SK-N-SH (cell line): ENCODE data around the gene GANAB. TPM values are rescaled to one million over a fixed set of nuclear protein-coding genes. Genes with fewer than 3 reads are reported as not detected.

ENCODE experiments used
- CTCF ChIA-PET: fragments of 300-600, 350-600 bp; formaldehyde crosslinking; extraction: SDS; loops from one replicate; lab custom pipeline; 2021; lab: Yijun Ruan, JAX
- POLR2A ChIA-PET: fragments of 350-600 bp; sonication (Branson Sonifier 250); formaldehyde crosslinking; extraction: SDS; loops from one replicate; lab custom pipeline; 2020; ENCODE audit warnings: antibody characterized with exemption, inconsistent platforms; lab: Yijun Ruan, JAX
- DNase-seq: peaks from one replicate; pipeline ENCODE4 v3.0.0; 2012
- H2AFZ ChIP-seq: fragments of 200-600 bp; sonication (generic); 2 replicates; pipeline ENCODE4 v1.8.1; 2016; ENCODE audit warnings: antibody characterized with exemption, mild to moderate bottlenecking, low read depth
- H3F3A ChIP-seq: fragments of 200-600 bp; sonication (generic); replicated peaks from 2 replicates; pipeline ENCODE3; 2016; ENCODE audit warnings: antibody characterized with exemption, mild to moderate bottlenecking; ENCODE audit not compliant: insufficient read depth
- H3K27ac ChIP-seq, 2 experiments: fragments of 200-500 bp in 1 of 2; fragments of 200-600 bp in 1 of 2; sonication (Bioruptor generic) in 1 of 2; sonication (generic), shearing (Covaris generic) in 1 of 2; 2 replicates each; pipeline versions ENCODE4 v1.5.1 to v1.6.1; 2014 to 2016; ENCODE audit warnings: low read depth in 2 of 2, inconsistent platforms in 1 of 2, low read length in 1 of 2, mild to moderate bottlenecking in 1 of 2, mixed read lengths in 1 of 2
- H3K27me3 ChIP-seq: fragments of 200-600 bp; sonication (generic), shearing (Covaris generic); 2 replicates; pipeline ENCODE4 v1.6.1; 2016; ENCODE audit warnings: mixed run types; ENCODE audit not compliant: insufficient read depth
- H3K36me3 ChIP-seq, 2 experiments: fragments of 200-500 bp in 1 of 2; fragments of 200-600 bp in 1 of 2; sonication (Bioruptor generic) in 1 of 2; sonication (generic) in 1 of 2; replicated peaks in 1 of 2; 2 replicates each; pipeline versions ENCODE3 to v1.5.1; 2014 to 2016; ENCODE audit warnings: low read length in 1 of 2, mild to moderate bottlenecking in 1 of 2; ENCODE audit not compliant: insufficient read depth in 2 of 2, control insufficient read depth in 1 of 2
- H3K4me1 ChIP-seq, 2 experiments: fragments of 200-500 bp in 1 of 2; fragments of 200-600 bp in 1 of 2; sonication (Bioruptor generic) in 1 of 2; sonication (generic), shearing (Covaris generic) in 1 of 2; 2 replicates each; pipeline versions ENCODE4 v1.5.1 to v1.6.1; 2014 to 2016; ENCODE audit warnings: low read depth in 1 of 2, low read length in 1 of 2, mixed run types in 1 of 2; ENCODE audit not compliant: insufficient read depth in 2 of 2, control insufficient read depth in 1 of 2
- H3K4me2 ChIP-seq: fragments of 200-600 bp; sonication (generic), shearing (Covaris generic); 2 replicates; pipeline ENCODE4 v1.6.1; 2017; ENCODE audit warnings: mixed run types
- H3K4me3 ChIP-seq, 2 experiments: fragments of 200-500 bp in 1 of 2; fragments of 200-600 bp in 1 of 2; sonication (Bioruptor generic) in 1 of 2; sonication (generic), shearing (Covaris generic) in 1 of 2; 2 replicates each; pipeline versions ENCODE4 v1.5.1 to v1.8.1; 2014 to 2016; ENCODE audit warnings: low read depth in 2 of 2, inconsistent platforms in 1 of 2, low read length in 1 of 2, mild to moderate bottlenecking in 1 of 2, mixed read lengths in 1 of 2, moderate library complexity in 1 of 2
- H3K79me2 ChIP-seq: fragments of 200-600 bp; sonication (generic); 2 replicates; pipeline ENCODE4 v1.8.1; 2017; ENCODE audit warnings: mild to moderate bottlenecking; ENCODE audit not compliant: insufficient read depth
- H3K9ac ChIP-seq: fragments of 200-600 bp; sonication (generic); 2 replicates; pipeline ENCODE4 v1.6.1; 2017; ENCODE audit warnings: mixed run types
- H3K9me2 ChIP-seq: fragments of 200-600 bp; sonication (generic); 2 replicates; pipeline ENCODE4 v1.6.1; 2017; ENCODE audit warnings: mixed run types
- H3K9me3 ChIP-seq: fragments of 200-600 bp; sonication (generic); 2 replicates; pipeline ENCODE4 v1.6.1; 2017; ENCODE audit warnings: mixed run types, mild to moderate bottlenecking, moderate library complexity
- H4K20me1 ChIP-seq: fragments of 200-600 bp; sonication (generic); 2 replicates; pipeline ENCODE4 v1.6.1; 2017; ENCODE audit warnings: mild to moderate bottlenecking, mixed run types; ENCODE audit not compliant: insufficient read depth
- CHD2 ChIP-seq: fragments of 150-350 bp; IDR thresholded peaks from 2 replicates; pipeline ENCODE4 v1.6.1; 2018; ENCODE audit warnings: low read length; ENCODE audit not compliant: partially characterized antibody
- FOSL2 ChIP-seq: IDR thresholded peaks from 2 replicates; pipeline ENCODE4 v1.4.0; 2012; ENCODE audit warnings: low read depth, mild to moderate bottlenecking, moderate library complexity, borderline replicate concordance
- FOXJ3 ChIP-seq: sonication (generic); formaldehyde crosslinking; IDR thresholded peaks from 2 replicates; pipeline ENCODE4 v1.5.1; 2020; ENCODE audit warnings: mild to moderate bottlenecking, missing genetic modification reagents
- FOXM1 ChIP-seq: IDR thresholded peaks from 2 replicates; pipeline ENCODE4 v1.4.0; 2012; ENCODE audit warnings: low read depth, mild to moderate bottlenecking
- MXI1 ChIP-seq: IDR thresholded peaks from 2 replicates; pipeline ENCODE4 v1.6.1; 2012; ENCODE audit warnings: mild to moderate bottlenecking, low read depth, low read length, improper control_type of control experiment
- NFIC ChIP-seq: IDR thresholded peaks from 2 replicates; pipeline ENCODE4 v1.4.0; 2012; ENCODE audit warnings: borderline replicate concordance
- RAD21 ChIP-seq: IDR thresholded peaks from 2 replicates; pipeline ENCODE4 v1.6.1; 2012; ENCODE audit warnings: mild to moderate bottlenecking, low read length
- REST ChIP-seq: IDR thresholded peaks from 2 replicates; pipeline ENCODE4 v1.6.1; 2012; ENCODE audit warnings: mild to moderate bottlenecking, low read depth, low read length, moderate library complexity
- RFX5 ChIP-seq: IDR thresholded peaks from 2 replicates; pipeline ENCODE4 v1.6.1; 2012; ENCODE audit warnings: mild to moderate bottlenecking, improper control_type of control experiment, low read length
- RXRA ChIP-seq: IDR thresholded peaks from 2 replicates; pipeline ENCODE4 v1.4.0; 2012; ENCODE audit warnings: low read depth, mild to moderate bottlenecking, borderline replicate concordance
- SIN3A ChIP-seq: IDR thresholded peaks from 2 replicates; pipeline ENCODE4 v1.6.1; 2012; ENCODE audit warnings: low read depth, mild to moderate bottlenecking, low read length, moderate library complexity, borderline replicate concordance
- SMC3 ChIP-seq: IDR thresholded peaks from 2 replicates; pipeline ENCODE4 v1.6.1; 2012; ENCODE audit warnings: low read depth, low read length, improper control_type of control experiment
- WGBS: methylation state at CpG from one replicate; pipeline ENCODE4 v1.1.6; 2017; ENCODE audit warnings: low lambda C conversion rate; 5-methylcytosine and 5-hydroxymethylcytosine counted together
- polyA plus RNA-seq, 3 experiments: library from polyadenylated mRNA; depleted of rRNA; stranded (reverse); fragments of >200 nt; gene quantifications; 2 replicates each; pipeline ENCODE4 v1.2.3, GENCODE V29; 2012
- TF ChIP-seq, protein P1 (sequence below): IDR thresholded peaks from 2 replicates; pipeline ENCODE4; 2012
- TF ChIP-seq, protein P2 (sequence below): IDR thresholded peaks from 2 replicates; pipeline ENCODE4 v1.4.0; 2012; ENCODE audit warnings: low read depth, borderline replicate concordance
- TF ChIP-seq, protein P3 (sequence below): fragments of 150-350 bp; IDR thresholded peaks from 2 replicates; pipeline ENCODE4 v1.6.1; 2016; ENCODE audit warnings: mild to moderate bottlenecking, low read depth, low read length

GANAB gene
- polyA plus RNA-seq, 1 of the 3 experiments (the other 2 are of a cell fraction) = 275 TPM

GRCh38 chr11:62671236-62671607, 24.8 kb upstream of the GANAB start:
- Histone ChIP-seq H3K4me2 (peak overlapping the region; percentile 97), H4K20me1 (no peaks in the 10 kb centered on the region), H3F3A (peaks cover 41% of the 10 kb centered on the region), H3K9me2 (no peaks in the 10 kb centered on the region), H3K27me3 (no peaks in the 10 kb centered on the region), H2AFZ (peak overlapping the region; percentile 85), H3K4me1 (peaks cover 25 to 28% of the 10 kb centered on the region in 2 experiments; a peak in 3 of 4 replicates), H3K9me3 (no peaks in the 10 kb centered on the region), H3K4me3 (peak overlapping the region; percentile 68 to 90), H3K36me3 (peaks cover 15 to 23% of the 10 kb centered on the region in 2 experiments), H3K79me2 (peaks cover 78% of the 10 kb centered on the region), H3K27ac (peak overlapping the region; percentile 80 to 94), H3K9ac (peak overlapping the region; percentile 81)
- DNase-seq = no peak
- POLR2A ChIA-PET = interaction anchor here (0.7 to 1.9 kb wide), 18 partner anchors 8 to 170 kb away, joined by 3 to 16 read pairs (median 6); partner anchors contain the start of genes B3GAT3, EEF1G, GANAB and HNRNPUL2
- TF ChIP-seq MXI1 (no peak; the same call in 1 of the 2 replicates), NFIC (no peak), SMC3 (no peak), CHD2 (no peak), FOSL2 (no peak), FOXM1 (no peak), RAD21 (no peak), FOXJ3 (CRISPR knock-in tag) (no peak), RXRA (no peak)
- TF ChIP-seq, protein P1, sequence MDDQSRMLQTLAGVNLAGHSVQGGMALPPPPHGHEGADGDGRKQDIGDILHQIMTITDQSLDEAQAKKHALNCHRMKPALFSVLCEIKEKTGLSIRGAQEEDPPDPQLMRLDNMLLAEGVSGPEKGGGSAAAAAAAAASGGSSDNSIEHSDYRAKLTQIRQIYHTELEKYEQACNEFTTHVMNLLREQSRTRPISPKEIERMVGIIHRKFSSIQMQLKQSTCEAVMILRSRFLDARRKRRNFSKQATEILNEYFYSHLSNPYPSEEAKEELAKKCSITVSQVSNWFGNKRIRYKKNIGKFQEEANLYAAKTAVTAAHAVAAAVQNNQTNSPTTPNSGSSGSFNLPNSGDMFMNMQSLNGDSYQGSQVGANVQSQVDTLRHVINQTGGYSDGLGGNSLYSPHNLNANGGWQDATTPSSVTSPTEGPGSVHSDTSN = no peak
- TF ChIP-seq, protein P2, sequence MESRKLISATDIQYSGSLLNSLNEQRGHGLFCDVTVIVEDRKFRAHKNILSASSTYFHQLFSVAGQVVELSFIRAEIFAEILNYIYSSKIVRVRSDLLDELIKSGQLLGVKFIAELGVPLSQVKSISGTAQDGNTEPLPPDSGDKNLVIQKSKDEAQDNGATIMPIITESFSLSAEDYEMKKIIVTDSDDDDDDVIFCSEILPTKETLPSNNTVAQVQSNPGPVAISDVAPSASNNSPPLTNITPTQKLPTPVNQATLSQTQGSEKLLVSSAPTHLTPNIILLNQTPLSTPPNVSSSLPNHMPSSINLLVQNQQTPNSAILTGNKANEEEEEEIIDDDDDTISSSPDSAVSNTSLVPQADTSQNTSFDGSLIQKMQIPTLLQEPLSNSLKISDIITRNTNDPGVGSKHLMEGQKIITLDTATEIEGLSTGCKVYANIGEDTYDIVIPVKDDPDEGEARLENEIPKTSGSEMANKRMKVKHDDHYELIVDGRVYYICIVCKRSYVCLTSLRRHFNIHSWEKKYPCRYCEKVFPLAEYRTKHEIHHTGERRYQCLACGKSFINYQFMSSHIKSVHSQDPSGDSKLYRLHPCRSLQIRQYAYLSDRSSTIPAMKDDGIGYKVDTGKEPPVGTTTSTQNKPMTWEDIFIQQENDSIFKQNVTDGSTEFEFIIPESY = no peak
- CTCF ChIA-PET = interaction anchor here (1.0 to 2.0 kb wide), 6 partner anchors 10 to 290 kb away, joined by 3 to 8 read pairs (median 6); partner anchors contain the start of gene EML3
- WGBS = 10% methylated on average over 8 of the region's 17 CpGs

GRCh38 chr11:62669420-62670161, 23.2 kb upstream of the GANAB start:
- H4K20me1 ChIP-seq = no peaks in the 10 kb centered on the region
- no peak overlapping the region for H2AFZ ChIP-seq
- H3K4me2 ChIP-seq = no peak overlapping the region
- H3K27ac ChIP-seq = peak overlapping the region; percentile 28 to 80; a peak in 2 of 4 replicates
- ChIA-PET CTCF (interaction anchor here (1.5 to 1.9 kb wide), 3 partner anchors 11 to 25 kb away, joined by 3 to 8 read pairs (median 4); no protein-coding TSS in a partner anchor), POLR2A (no interaction called here)
- DNase-seq = no peak
- H3K79me2 ChIP-seq = peaks cover 76% of the 10 kb centered on the region
- no peak overlapping the region for H3K4me3 ChIP-seq
- H3F3A ChIP-seq = peaks cover 43% of the 10 kb centered on the region
- H3K9me2 ChIP-seq = no peaks in the 10 kb centered on the region
- 76% methylated on average over 4 of the region's 4 CpGs for WGBS
- peaks cover 25 to 29% of the 10 kb centered on the region in 2 experiments; a peak in 3 of 4 replicates for H3K4me1 ChIP-seq
- peaks cover 12 to 20% of the 10 kb centered on the region in 2 experiments for H3K36me3 ChIP-seq
- H3K9me3 ChIP-seq = no peaks in the 10 kb centered on the region
- no peaks in the 10 kb centered on the region for H3K27me3 ChIP-seq
- H3K9ac ChIP-seq = no peak overlapping the region
- no peak for TF ChIP-seq RFX5
- TF ChIP-seq REST = no peak
- TF ChIP-seq, protein P3, sequence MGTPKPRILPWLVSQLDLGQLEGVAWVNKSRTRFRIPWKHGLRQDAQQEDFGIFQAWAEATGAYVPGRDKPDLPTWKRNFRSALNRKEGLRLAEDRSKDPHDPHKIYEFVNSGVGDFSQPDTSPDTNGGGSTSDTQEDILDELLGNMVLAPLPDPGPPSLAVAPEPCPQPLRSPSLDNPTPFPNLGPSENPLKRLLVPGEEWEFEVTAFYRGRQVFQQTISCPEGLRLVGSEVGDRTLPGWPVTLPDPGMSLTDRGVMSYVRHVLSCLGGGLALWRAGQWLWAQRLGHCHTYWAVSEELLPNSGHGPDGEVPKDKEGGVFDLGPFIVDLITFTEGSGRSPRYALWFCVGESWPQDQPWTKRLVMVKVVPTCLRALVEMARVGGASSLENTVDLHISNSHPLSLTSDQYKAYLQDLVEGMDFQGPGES = no peak
- no peak for TF ChIP-seq MXI1
- TF ChIP-seq SIN3A = no peak
- TF ChIP-seq, protein P2 = no peak
